Gastrocnemius medialis (tissue), 4 donors: ENCODE data around the gene TTC3. TPM values are rescaled to one million over a fixed set of nuclear protein-coding genes. Genes with fewer than 3 reads are reported as not detected.

Experiments used
- ATAC-seq, 2 donors: fragments of 150-250 bp; one replicate each; pipeline ENCODE4 v1.9.1; 2016
- DNase-seq, 2 donors: peaks; one replicate each; pipeline ENCODE4 v3.0.0-alpha.2; 2019
- H3K27ac ChIP-seq, 4 donors: fragments of 200-600 bp; sonication (generic); 1 replicate in 1 of 4; 2 replicates in 3 of 4; pipeline ENCODE4 v1.5.1; 2016 to 2018; ENCODE audit warnings: mild to moderate bottlenecking in 2 of 4, moderate library complexity in 1 of 4
- H3K27me3 ChIP-seq, 3 donors: fragments of 200-600 bp; sonication (generic) in 2 of 3; 1 replicate in 1 of 3; 2 replicates in 2 of 3; pipeline versions ENCODE4 v1.5.1 to v1.6.0; 2016 to 2019; ENCODE audit warnings: mild to moderate bottlenecking in 1 of 3, moderate library complexity in 1 of 3
- H3K36me3 ChIP-seq, 2 donors: fragments of 200-600 bp; sonication (generic) in 1 of 2; one replicate each; pipeline ENCODE4 v1.5.1; 2017 to 2018
- H3K4me1 ChIP-seq, 2 donors: fragments of 200-600 bp; sonication (generic) in 1 of 2; one replicate each; pipeline ENCODE4 v1.5.1; 2016 to 2017; ENCODE audit warnings: mild to moderate bottlenecking in 2 of 2
- H3K4me3 ChIP-seq, 4 donors: fragments of 200-600 bp; sonication (generic) in 3 of 4; 1 replicate in 1 of 4; 2 replicates in 3 of 4; pipeline ENCODE4 v1.5.1; 2016 to 2019; ENCODE audit warnings: mild to moderate bottlenecking in 2 of 4
- H3K9me3 ChIP-seq, 3 donors: fragments of 200-600 bp; sonication (generic) in 2 of 3; 1 replicate in 1 of 3; 2 replicates in 2 of 3; pipeline ENCODE4 v1.5.1; 2016 to 2019
- POLR2A ChIP-seq, 2 donors: fragments of 450-650 bp; IDR thresholded peaks; one replicate each; pipeline ENCODE4 v1.6.1; 2017; ENCODE audit warnings: antibody characterized with exemption in 2 of 2, mild to moderate bottlenecking in 2 of 2, moderate library complexity in 2 of 2
- in situ Hi-C, 4 donors: fragments of 200-750 bp; cut with MboI; loops; one replicate each; pipeline versions ENCODE4 v1.15.0 to v1.8.0; 2017; ENCODE audit warnings: low sequenced_read_pairs in 4 of 4
- intact Hi-C: fragments of 100-400 bp; cut with DNase I; formaldehyde crosslinking; loops from one replicate; pipeline ENCODE4 v1.15.1; 2023; ENCODE audit warnings: low total_unique reads
- total RNA-seq, 4 donors: library from RNA; depleted of rRNA; stranded (reverse); fragments of >200 nt; gene quantifications; one replicate each; pipeline versions ENCODE4 v1.1.0 to v1.2.3, GENCODE V29; 2016
- TF ChIP-seq, protein P1 (sequence below), 5 experiments: fragments of 450-650 bp in 3 of 5; fragments of 200-600 bp in 2 of 5; sonication (generic) in 2 of 5; IDR thresholded peaks in 4 of 5; conservative IDR thresholded peaks in 1 of 5; 1 replicate in 4 of 5; 2 replicates in 1 of 5; pipeline ENCODE4 v1.5.1; 2016 to 2019; ENCODE audit warnings: antibody characterized with exemption in 5 of 5, mild to moderate bottlenecking in 3 of 5, moderate library complexity in 3 of 5

The TTC3 gene
- total RNA-seq, 4 donors from 2014 or later = 39.5 to 71.6 (median 44.1) TPM

DNA sequence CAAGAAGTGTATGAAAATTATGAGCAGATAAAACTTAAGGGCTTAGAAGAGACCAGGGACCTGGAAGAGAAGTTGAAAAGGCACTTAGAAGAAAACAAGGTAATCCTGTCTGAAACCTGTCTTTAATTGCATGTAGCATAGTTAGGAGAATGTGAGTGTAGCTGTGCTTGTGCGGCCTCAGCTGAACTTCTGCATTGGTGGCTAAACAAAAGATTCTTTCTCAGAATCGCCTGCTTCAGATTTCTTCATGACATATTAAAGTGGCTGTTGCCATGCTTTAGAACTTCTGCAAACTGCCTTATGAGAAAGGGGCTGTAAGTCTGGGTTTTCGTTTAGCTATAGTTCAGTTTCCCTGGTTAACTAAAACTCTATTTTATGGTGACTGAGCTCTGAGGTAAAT, 99.6 kb downstream of the TTC3 start:
- intact Hi-C loops (no loop called here), in situ Hi-C loops (no loop called here)
- no peak overlapping the region for H3K4me3 ChIP-seq
- H3K9me3 ChIP-seq = no peaks in the 10 kb centered on the region
- no peak overlapping the region for H3K27ac ChIP-seq
- peaks cover 0 to 30% of the 10 kb centered on the region in 2 donors for H3K36me3 ChIP-seq
- no peaks in the 10 kb centered on the region for H3K27me3 ChIP-seq
- ATAC-seq (no peak), DNase-seq (no peak)
- peaks cover 5 to 15% of the 10 kb centered on the region in 2 donors for H3K4me1 ChIP-seq
- no peak for TF ChIP-seq POLR2A (IDR thresholded peaks at IDR 0.05)
- TF ChIP-seq, protein P1, sequence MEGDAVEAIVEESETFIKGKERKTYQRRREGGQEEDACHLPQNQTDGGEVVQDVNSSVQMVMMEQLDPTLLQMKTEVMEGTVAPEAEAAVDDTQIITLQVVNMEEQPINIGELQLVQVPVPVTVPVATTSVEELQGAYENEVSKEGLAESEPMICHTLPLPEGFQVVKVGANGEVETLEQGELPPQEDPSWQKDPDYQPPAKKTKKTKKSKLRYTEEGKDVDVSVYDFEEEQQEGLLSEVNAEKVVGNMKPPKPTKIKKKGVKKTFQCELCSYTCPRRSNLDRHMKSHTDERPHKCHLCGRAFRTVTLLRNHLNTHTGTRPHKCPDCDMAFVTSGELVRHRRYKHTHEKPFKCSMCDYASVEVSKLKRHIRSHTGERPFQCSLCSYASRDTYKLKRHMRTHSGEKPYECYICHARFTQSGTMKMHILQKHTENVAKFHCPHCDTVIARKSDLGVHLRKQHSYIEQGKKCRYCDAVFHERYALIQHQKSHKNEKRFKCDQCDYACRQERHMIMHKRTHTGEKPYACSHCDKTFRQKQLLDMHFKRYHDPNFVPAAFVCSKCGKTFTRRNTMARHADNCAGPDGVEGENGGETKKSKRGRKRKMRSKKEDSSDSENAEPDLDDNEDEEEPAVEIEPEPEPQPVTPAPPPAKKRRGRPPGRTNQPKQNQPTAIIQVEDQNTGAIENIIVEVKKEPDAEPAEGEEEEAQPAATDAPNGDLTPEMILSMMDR (IDR thresholded peaks at IDR 0.05 in 4 of 5, conservative IDR thresholded peaks at IDR 0.05 in 1 of 5) = no peak

GRCh38 chr21:37176716-37177115, 103.7 kb downstream of the TTC3 start:
- H3K9me3 ChIP-seq = no peaks in the 10 kb centered on the region
- intact Hi-C loops (no loop called here), in situ Hi-C loops (no loop called here)
- no peaks in the 10 kb centered on the region for H3K27me3 ChIP-seq
- no peaks in the 10 kb centered on the region for H3K4me1 ChIP-seq
- H3K36me3 ChIP-seq = peaks cover 0 to 30% of the 10 kb centered on the region in 2 donors
- DNase-seq (no peak), ATAC-seq (no peak)
- peak overlapping the region in 3 of 4 donors; percentile 14 to 34 (median 34) for H3K27ac ChIP-seq
- TF ChIP-seq POLR2A (IDR thresholded peaks at IDR 0.05) = no peak
- TF ChIP-seq, protein P1 (IDR thresholded peaks at IDR 0.05 in 4 of 5, conservative IDR thresholded peaks at IDR 0.05 in 1 of 5) = no peak
- no peak overlapping the region for H3K4me3 ChIP-seq

DNA sequence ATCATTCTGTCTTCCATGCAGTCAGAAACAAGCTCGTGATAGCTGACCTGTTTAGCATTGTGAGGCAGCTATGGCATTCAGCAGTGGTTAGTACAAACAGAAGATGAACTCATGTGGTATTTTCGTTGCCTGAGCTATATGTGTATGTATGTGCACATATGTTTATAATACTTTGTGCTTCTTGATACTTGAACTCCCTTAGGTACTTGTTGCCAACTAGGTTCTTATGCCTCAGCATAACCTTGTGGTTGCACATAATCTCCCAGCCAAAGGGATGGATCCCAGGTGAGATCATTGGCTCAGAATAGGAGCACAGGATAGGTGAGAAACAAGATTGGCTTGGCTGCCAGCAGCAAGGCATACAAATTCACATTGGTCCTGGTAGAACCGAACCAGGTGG, 108.0 kb downstream of the TTC3 start:
- Histone ChIP-seq H3K27me3 (no peaks in the 10 kb centered on the region), H3K4me1 (no peaks in the 10 kb centered on the region), H3K36me3 (peaks cover 0 to 5% of the 10 kb centered on the region in 2 donors), H3K27ac (peak overlapping the region; percentile 78 to 85 (median 82)), H3K9me3 (no peaks in the 10 kb centered on the region), H3K4me3 (peak overlapping the region in 1 of 4 donors; percentile 3)
- TF ChIP-seq POLR2A (IDR thresholded peaks at IDR 0.05) = no peak
- TF ChIP-seq, protein P1 (IDR thresholded peaks at IDR 0.05 in 4 of 5, conservative IDR thresholded peaks at IDR 0.05 in 1 of 5) = no peak
- DNase-seq (peak; percentile 59 to 61), ATAC-seq (peak; percentile 90 to 98)
- in situ Hi-C loops (no loop called here), intact Hi-C loops (loop anchor here (1.0 kb wide), 1 partner anchor 27 kb away; no protein-coding TSS in a partner anchor)

- Histone ChIP-seq H3K4me3 (no peak overlapping the region), H3K36me3 (peaks cover 0 to 9% of the 10 kb centered on the region in 2 donors), H3K9me3 (no peaks in the 10 kb centered on the region), H3K27ac (peak overlapping the region; percentile 78 to 85 (median 82)), H3K27me3 (no peaks in the 10 kb centered on the region), H3K4me1 (no peaks in the 10 kb centered on the region)
- intact Hi-C loops = no loop called here
- in situ Hi-C loops = no loop called here
- DNase-seq = no peak
- no peak for ATAC-seq
- no peak for TF ChIP-seq POLR2A (IDR thresholded peaks at IDR 0.05)
- TF ChIP-seq, protein P1 (IDR thresholded peaks at IDR 0.05 in 4 of 5, conservative IDR thresholded peaks at IDR 0.05 in 1 of 5) = no peak
Observed at GRCh38 chr21:37182222-37182621, 109.2 kb downstream of the TTC3 start.

DNA sequence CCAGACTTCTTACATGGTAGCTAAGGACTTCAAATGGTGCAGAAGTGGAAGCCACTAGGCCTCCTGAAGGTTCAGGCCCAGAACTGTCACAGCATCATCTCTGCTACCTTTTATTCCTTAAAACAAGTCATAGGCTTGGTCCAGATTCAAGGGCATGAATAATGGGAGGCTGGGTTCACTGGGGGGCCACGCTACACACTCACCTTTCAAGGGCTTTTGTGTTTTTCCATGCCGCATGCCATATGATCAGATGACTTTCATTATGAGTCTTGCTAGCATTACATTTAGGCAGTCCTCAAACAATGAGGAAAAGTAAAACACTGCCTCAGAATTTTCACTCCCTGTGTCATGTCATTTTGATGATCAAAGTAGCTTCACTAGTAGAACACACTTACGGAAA, 110.7 kb downstream of the TTC3 start:
- in situ Hi-C loops = no loop called here

More for the DNA sequence above, 110.7 kb downstream of the TTC3 start:
- Histone ChIP-seq H3K36me3 (peaks cover 0 to 22% of the 10 kb centered on the region in 2 donors), H3K4me1 (no peaks in the 10 kb centered on the region), H3K27ac (peak overlapping the region in 2 of 4 donors; percentile 10 to 19), H3K27me3 (no peaks in the 10 kb centered on the region), H3K9me3 (no peaks in the 10 kb centered on the region), H3K4me3 (no peak overlapping the region)
- TF ChIP-seq, protein P1 (IDR thresholded peaks at IDR 0.05 in 4 of 5, conservative IDR thresholded peaks at IDR 0.05 in 1 of 5) = no peak
- no peak for TF ChIP-seq POLR2A (IDR thresholded peaks at IDR 0.05)
- no peak for DNase-seq
- intact Hi-C loops = no loop called here
- ATAC-seq = no peak
